H1 (cell line): ENCODE results near the gene LEKR1. TPM values are rescaled to one million over a fixed set of nuclear protein-coding genes. Genes with fewer than 3 reads are reported as not detected.

Source experiments
- CTCF ChIA-PET: fragments of 300-600 bp; sonication (Branson Sonifier 250); formaldehyde crosslinking; loops from one replicate; lab custom pipeline; 2021; ENCODE audit not compliant: partially characterized antibody; lab: Charles Lee
- POLR2A ChIA-PET: fragments of 300-600 bp; sonication (Branson Sonifier 250); formaldehyde crosslinking; loops from one replicate; lab custom pipeline; 2021; ENCODE audit warnings: inconsistent platforms; ENCODE audit not compliant: partially characterized antibody; lab: Charles Lee
- DNase-seq, 2 experiments: peaks; one replicate each; pipeline versions ENCODE4 v3.0.0 to v3.0.0-alpha.2; 2010 to 2022; ENCODE audit warnings: low spot score in 2 of 2, low read depth in 1 of 2, mixed read lengths in 1 of 2
- FAIRE-seq: peaks from 2 replicates; lab custom pipeline; 2011; peaks lifted over from hg19 to GRCh38; lab: Jason Lieb, UNC
- H2AFZ ChIP-seq: 2 replicates; pipeline ENCODE4 v1.8.1; 2012; ENCODE audit warnings: low read length, inconsistent platforms
- H2AK5ac ChIP-seq: 2 replicates; pipeline ENCODE4 v1.6.1; 2013; ENCODE audit warnings: low read depth, low read length
- H2BK120ac ChIP-seq: replicated peaks from 2 replicates; pipeline ENCODE3; 2013; ENCODE audit warnings: low read depth, low read length, inconsistent platforms
- H2BK12ac ChIP-seq: 2 replicates; pipeline ENCODE4 v1.6.1; 2013; ENCODE audit warnings: low read depth, low read length
- H2BK15ac ChIP-seq: 2 replicates; pipeline ENCODE4 v1.6.1; 2013; ENCODE audit warnings: low read length
- H2BK20ac ChIP-seq: 2 replicates; pipeline ENCODE4 v1.6.1; 2013; ENCODE audit warnings: low read length
- H2BK5ac ChIP-seq: 2 replicates; pipeline ENCODE4 v1.6.1; 2013; ENCODE audit warnings: low read depth, low read length
- H3K14ac ChIP-seq: 2 replicates; pipeline ENCODE4 v1.6.1; 2013; ENCODE audit warnings: inconsistent platforms; ENCODE audit not compliant: insufficient read length
- H3K18ac ChIP-seq: 2 replicates; pipeline ENCODE4 v1.6.1; 2013; ENCODE audit warnings: low read length; ENCODE audit errors: extremely low read depth
- H3K23ac ChIP-seq: 2 replicates; pipeline ENCODE4 v1.6.1; 2013; ENCODE audit warnings: inconsistent platforms; ENCODE audit not compliant: insufficient read length
- H3K23me2 ChIP-seq: 2 replicates; pipeline ENCODE4 v1.6.1; 2013; ENCODE audit warnings: low read depth, low read length
- H3K27ac ChIP-seq: 2 replicates; pipeline ENCODE4 v1.6.1; 2011; ENCODE audit warnings: low read depth, low read length, inconsistent platforms
- H3K27me3 ChIP-seq, 4 experiments: replicated peaks in 1 of 4; 1 replicate in 1 of 4; 2 replicates in 3 of 4; pipeline versions ENCODE4 v1.6.1 to v1.8.1; 2011 to 2013; ENCODE audit warnings: low read length in 3 of 4, mild to moderate bottlenecking in 3 of 4, inconsistent platforms in 2 of 4, mixed read lengths in 2 of 4, moderate library complexity in 1 of 4; ENCODE audit not compliant: control insufficient read depth in 3 of 4, insufficient read depth in 3 of 4; ENCODE audit errors: extremely low read depth in 1 of 4
- H3K36me3 ChIP-seq, 4 experiments: 2 replicates each; pipeline versions ENCODE4 v1.6.1 to v1.8.1; 2011 to 2013; ENCODE audit warnings: mild to moderate bottlenecking in 4 of 4, low read length in 3 of 4, moderate library complexity in 2 of 4, control low read depth in 1 of 4, inconsistent platforms in 1 of 4; ENCODE audit not compliant: insufficient read depth in 4 of 4, control insufficient read depth in 2 of 4
- H3K4ac ChIP-seq: replicated peaks from 2 replicates; pipeline ENCODE3; 2013; ENCODE audit warnings: low read length, low read depth, mixed read lengths, inconsistent platforms; ENCODE audit not compliant: insufficient read length
- H3K4me1 ChIP-seq, 4 experiments: replicated peaks in 1 of 4; 1 replicate in 1 of 4; 2 replicates in 3 of 4; pipeline versions ENCODE4 v1.6.1 to v1.8.1; 2011 to 2013; ENCODE audit warnings: low read length in 3 of 4, inconsistent platforms in 2 of 4, mixed read lengths in 1 of 4; ENCODE audit not compliant: insufficient read depth in 4 of 4, control insufficient read depth in 3 of 4
- H3K4me2 ChIP-seq, 2 experiments: 2 replicates each; pipeline versions ENCODE4 v1.6.1 to v1.8.1; 2011 to 2013; ENCODE audit warnings: low read depth in 2 of 2, low read length in 2 of 2, control low read depth in 1 of 2, inconsistent platforms in 1 of 2, mild to moderate bottlenecking in 1 of 2; ENCODE audit not compliant: insufficient read depth in 1 of 2
- H3K4me3 ChIP-seq, 4 experiments: fragments of 200-600, 300-600 bp in 1 of 4; sonication (generic), shearing (Covaris generic), sonication (Bioruptor Twin) in 1 of 4; 2 replicates each; pipeline versions ENCODE4 v1.5.1 to v1.8.1; 2011 to 2016; ENCODE audit warnings: low read length in 4 of 4, low read depth in 3 of 4, control low read depth in 2 of 4, inconsistent platforms in 2 of 4, mild to moderate bottlenecking in 2 of 4, mixed read lengths in 1 of 4, moderate library complexity in 1 of 4; ENCODE audit not compliant: insufficient read depth in 2 of 4; ENCODE audit errors: extremely low read depth in 1 of 4
- H3K56ac ChIP-seq: replicated peaks from 2 replicates; pipeline ENCODE3; 2013; ENCODE audit warnings: low read depth, mild to moderate bottlenecking, mixed read lengths, low read length, inconsistent platforms; ENCODE audit not compliant: insufficient read length
- H3K79me1 ChIP-seq: 2 replicates; pipeline ENCODE4 v1.6.1; 2013; ENCODE audit warnings: low read depth, low read length, control low read depth
- H3K79me2 ChIP-seq, 2 experiments: 2 replicates each; pipeline versions ENCODE4 v1.6.1 to v1.8.1; 2012 to 2013; ENCODE audit warnings: low read length in 2 of 2, mild to moderate bottlenecking in 2 of 2, inconsistent platforms in 1 of 2; ENCODE audit not compliant: insufficient read depth in 2 of 2, control insufficient read depth in 1 of 2
- H3K9ac ChIP-seq, 4 experiments: replicated peaks in 1 of 4; 1 replicate in 1 of 4; 2 replicates in 3 of 4; pipeline versions ENCODE4 v1.6.1 to v1.8.1; 2011 to 2013; ENCODE audit warnings: low read depth in 3 of 4, low read length in 3 of 4, control low read depth in 2 of 4, mild to moderate bottlenecking in 2 of 4, moderate library complexity in 2 of 4, inconsistent platforms in 1 of 4; ENCODE audit errors: extremely low read depth in 1 of 4
- H3K9me3 ChIP-seq, 2 experiments: 2 replicates each; pipeline versions ENCODE4 v1.6.1 to v1.8.1; 2012 to 2013; ENCODE audit warnings: mild to moderate bottlenecking in 2 of 2, moderate library complexity in 2 of 2, control low read depth in 1 of 2, inconsistent platforms in 1 of 2, low read depth in 1 of 2, low read length in 1 of 2, mixed read lengths in 1 of 2; ENCODE audit not compliant: insufficient read depth in 2 of 2
- H4K20me1 ChIP-seq, 2 experiments: replicated peaks in 1 of 2; 2 replicates each; pipeline versions ENCODE3 to v1.8.1; 2011 to 2013; ENCODE audit warnings: inconsistent platforms in 2 of 2, low read length in 2 of 2, mild to moderate bottlenecking in 1 of 2; ENCODE audit not compliant: insufficient read depth in 2 of 2, control insufficient read depth in 1 of 2
- H4K5ac ChIP-seq: 2 replicates; pipeline ENCODE4 v1.6.1; 2013; ENCODE audit warnings: low read length, low read depth, mixed read lengths, inconsistent platforms; ENCODE audit not compliant: insufficient read length
- H4K8ac ChIP-seq: 2 replicates; pipeline ENCODE4 v1.8.0; 2013; ENCODE audit warnings: mild to moderate bottlenecking, moderate library complexity, low read length, inconsistent platforms; ENCODE audit not compliant: insufficient read depth; ENCODE audit errors: extremely low read depth
- H4K91ac ChIP-seq: replicated peaks from 2 replicates; pipeline ENCODE3; 2013; ENCODE audit warnings: low read length, mixed read lengths, inconsistent platforms; ENCODE audit not compliant: insufficient read length
- CHD1 ChIP-seq: IDR thresholded peaks from 2 replicates; pipeline ENCODE4 v1.6.1; 2012; ENCODE audit warnings: low read depth, low read length, improper control_type of control experiment
- HDAC6 ChIP-seq: IDR thresholded peaks from one replicate; pipeline ENCODE4 v1.7.1; 2012; ENCODE audit warnings: low read depth, mild to moderate bottlenecking, inconsistent platforms, low read length, moderate library complexity
- RAD21 ChIP-seq, 2 experiments: IDR thresholded peaks in 1 of 2; conservative IDR thresholded peaks in 1 of 2; 2 replicates each; pipeline ENCODE4 v1.6.1; 2011; ENCODE audit warnings: low read depth in 2 of 2, low read length in 2 of 2, improper control_type of control experiment in 1 of 2, inconsistent platforms in 1 of 2, mild to moderate bottlenecking in 1 of 2, moderate library complexity in 1 of 2
- RFX5 ChIP-seq: IDR thresholded peaks from 2 replicates; pipeline ENCODE4 v1.6.1; 2011; ENCODE audit warnings: low read depth, low read length, improper control_type of control experiment, borderline replicate concordance
- RXRA ChIP-seq: IDR thresholded peaks from 2 replicates; pipeline ENCODE4 v1.6.1; 2011; ENCODE audit warnings: low read depth, mild to moderate bottlenecking, low read length, moderate library complexity; ENCODE audit not compliant: insufficient read depth
- SIRT6 ChIP-seq: IDR thresholded peaks from one replicate; pipeline ENCODE4 v1.7.1; 2012; ENCODE audit warnings: low read length, inconsistent platforms
- SP4 ChIP-seq: IDR thresholded peaks from 2 replicates; pipeline ENCODE4 v1.6.1; 2012; ENCODE audit warnings: low read length, inconsistent platforms
- SRF ChIP-seq: IDR thresholded peaks from 2 replicates; pipeline ENCODE4 v1.6.1; 2011; ENCODE audit warnings: mild to moderate bottlenecking, low read depth, low read length, moderate library complexity
- WGBS, 2 experiments: shearing (Covaris generic) in 1 of 2; methylation state at CpG; one replicate each; pipeline versions ENCODE4 v1.1.6 to v1.1.7; 2013 to 2015; ENCODE audit warnings: low lambda C conversion rate in 2 of 2, mixed read lengths in 2 of 2, inconsistent platforms in 1 of 2, low coverage in 1 of 2, missing lambda C conversion rate in 1 of 2; ENCODE audit not compliant: insufficient replicate concordance in 2 of 2, insufficient coverage in 1 of 2, insufficient read length in 1 of 2; ENCODE audit errors: extremely low coverage in 1 of 2, missing lambda C conversion rate in 1 of 2; 5-methylcytosine and 5-hydroxymethylcytosine counted together
- polyA plus RNA-seq, 7 experiments: library from polyadenylated mRNA; depleted of rRNA in 3 of 7; stranded (reverse) in 5 of 7; unstranded in 2 of 7; fragments of >200 nt in 5 of 7; fragments of 200-250 nt in 2 of 7; gene quantifications; 1 replicate in 5 of 7; 2 replicates in 1 of 7; 4 replicates in 1 of 7; pipeline versions ENCODE4 v1.2.1 to v1.2.3, GENCODE V29; 2011 to 2013; ENCODE audit warnings: missing spikeins in 2 of 7, mixed read lengths in 2 of 7
- total RNA-seq: library from RNA; stranded (reverse); fragmentation: NEBNext Ultra II Directional; extraction: Animal tissue kit (Norgen Biotek cat#: 25700); gene quantifications from 2 replicates; pipeline ENCODE4 v1.2.1, GENCODE V29; 2021
- TF ChIP-seq, protein P1 (sequence below): IDR thresholded peaks from 2 replicates; pipeline ENCODE4 v1.6.1; 2011; ENCODE audit warnings: low read length, improper control_type of control experiment

LEKR1 gene
- total and polyA plus RNA-seq, 2 of the 8 experiments (the other 6 are each of a cell fraction or from before 2014, with no cell fraction given), result 0.08 TPM; not detected in 1

DNA sequence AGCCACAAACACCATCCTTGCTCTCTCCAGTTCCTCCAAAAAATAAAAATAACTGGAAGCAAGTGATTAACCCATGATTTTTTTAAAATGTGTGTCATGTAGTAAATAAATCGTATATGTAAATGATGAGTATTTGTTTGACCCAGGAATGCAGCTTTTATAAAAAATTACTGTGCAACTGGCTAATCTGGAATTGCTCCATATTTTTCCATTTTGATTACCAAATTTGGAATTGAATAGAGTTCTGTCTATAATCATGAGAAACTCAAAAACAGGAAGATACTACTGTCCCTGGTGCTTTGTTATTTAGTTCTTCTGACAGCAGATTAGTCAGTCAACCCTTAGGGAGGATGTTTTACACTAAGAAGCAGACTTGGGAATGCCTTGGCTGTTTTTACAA lies 217.6 kb downstream of the LEKR1 start:
- no peak overlapping the region for H3K4ac ChIP-seq
- no peak overlapping the region for H2AFZ ChIP-seq
- WGBS, 2 experiments, result 87% methylated on average over 1 of the region's 1 CpG; no CpG with 5 or more reads in 1 of the 2 experiments
- ChIA-PET POLR2A (no interaction called here), CTCF (no interaction called here)
- FAIRE-seq, result no peak
- no peak overlapping the region for H2BK12ac ChIP-seq
- H3K23ac ChIP-seq, result no peak overlapping the region
- no peaks in the 10 kb centered on the region for H3K36me3 ChIP-seq
- H3K4me1 ChIP-seq, result peaks cover 0 to 2% (median 0%) of the 10 kb centered on the region in 4 experiments; a peak in 2 of 7 replicates
- H3K79me2 ChIP-seq, result no peaks in the 10 kb centered on the region
- H3K27me3 ChIP-seq, result peaks cover 0 to 1% (median 0%) of the 10 kb centered on the region in 4 experiments; a peak in 3 of 7 replicates
- H2BK15ac ChIP-seq, result no peak overlapping the region
- H4K5ac ChIP-seq, result no peak overlapping the region
- no peak overlapping the region for H3K56ac ChIP-seq
- TF ChIP-seq SIRT6, result no peak
- TF ChIP-seq CHD1, result no peak
- TF ChIP-seq, protein P1, sequence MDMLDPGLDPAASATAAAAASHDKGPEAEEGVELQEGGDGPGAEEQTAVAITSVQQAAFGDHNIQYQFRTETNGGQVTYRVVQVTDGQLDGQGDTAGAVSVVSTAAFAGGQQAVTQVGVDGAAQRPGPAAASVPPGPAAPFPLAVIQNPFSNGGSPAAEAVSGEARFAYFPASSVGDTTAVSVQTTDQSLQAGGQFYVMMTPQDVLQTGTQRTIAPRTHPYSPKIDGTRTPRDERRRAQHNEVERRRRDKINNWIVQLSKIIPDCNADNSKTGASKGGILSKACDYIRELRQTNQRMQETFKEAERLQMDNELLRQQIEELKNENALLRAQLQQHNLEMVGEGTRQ, result no peak
- TF ChIP-seq HDAC6, result no peak
- no peak for TF ChIP-seq SP4
- TF ChIP-seq RAD21 (IDR thresholded peaks at IDR 0.05 in 1 of 2, conservative IDR thresholded peaks at IDR 0.05 in 1 of 2; ENCODE audit: low read depth in 2 of 2, low read length in 2 of 2), result no peak
- TF ChIP-seq RXRA, result no peak
- TF ChIP-seq RFX5, result no peak
- TF ChIP-seq SRF, result no peak
- H3K4me2 ChIP-seq, result no peak overlapping the region
- no peak overlapping the region for H4K8ac ChIP-seq
- no peak overlapping the region for H2BK20ac ChIP-seq
- DNase-seq, result no peak
- no peak overlapping the region for H4K91ac ChIP-seq
- no peak overlapping the region for H3K9ac ChIP-seq
- no peak overlapping the region for H2AK5ac ChIP-seq
- H3K4me3 ChIP-seq, result no peak overlapping the region
- no peak overlapping the region for H2BK120ac ChIP-seq
- no peak overlapping the region for H3K27ac ChIP-seq
- no peaks in the 10 kb centered on the region for H4K20me1 ChIP-seq
- no peak overlapping the region for H3K14ac ChIP-seq
- no peak overlapping the region for H2BK5ac ChIP-seq
- no peaks in the 10 kb centered on the region for H3K9me3 ChIP-seq
- no peak overlapping the region for H3K18ac ChIP-seq
- H3K79me1 ChIP-seq, result no peaks in the 10 kb centered on the region
- no peaks in the 10 kb centered on the region for H3K23me2 ChIP-seq
